DOHH2 (cell line): ENCODE measurements around the gene SYT7.

Source experiments
- H3F3A ChIP-seq: fragments of 200-600 bp; sonication (generic), shearing (Covaris generic); 2 replicates; pipeline ENCODE4 v1.6.0; 2016; ENCODE audit warnings: antibody characterized with exemption, mild to moderate bottlenecking; ENCODE audit not compliant: control insufficient read depth, insufficient read depth
- H3K27ac ChIP-seq: fragments of 200-600 bp; sonication (generic); 2 replicates; pipeline ENCODE4 v1.5.1; 2014; ENCODE audit warnings: low read depth, mild to moderate bottlenecking, low read length, moderate library complexity
- H3K27me3 ChIP-seq: fragments of 200-600 bp; sonication (generic); 2 replicates; pipeline ENCODE4 v1.6.1; 2014; ENCODE audit warnings: mild to moderate bottlenecking, low read length, mixed read lengths; ENCODE audit not compliant: control insufficient read depth
- H3K36me3 ChIP-seq: fragments of 200-600 bp; sonication (generic); 2 replicates; pipeline ENCODE4 v1.6.1; 2014; ENCODE audit warnings: mild to moderate bottlenecking, low read length, moderate library complexity, mixed read lengths; ENCODE audit not compliant: control insufficient read depth
- H3K4me1 ChIP-seq: fragments of 200-600 bp; sonication (generic); 2 replicates; pipeline ENCODE4 v1.6.1; 2014; ENCODE audit warnings: mild to moderate bottlenecking, low read length, mixed read lengths; ENCODE audit not compliant: control insufficient read depth
- H3K4me2 ChIP-seq: fragments of 200-600 bp; sonication (generic); 2 replicates; pipeline ENCODE4 v1.6.0; 2014; ENCODE audit warnings: mild to moderate bottlenecking, low read length, moderate library complexity
- H3K4me3 ChIP-seq: fragments of 200-600 bp; sonication (generic); 2 replicates; pipeline ENCODE4 v1.5.1; 2014; ENCODE audit warnings: mild to moderate bottlenecking, low read length, mixed read lengths
- H3K79me2 ChIP-seq: fragments of 200-600 bp; sonication (generic); 2 replicates; pipeline ENCODE4 v1.6.1; 2014; ENCODE audit warnings: mild to moderate bottlenecking, low read length, mixed read lengths; ENCODE audit not compliant: control insufficient read depth
- H3K9me2 ChIP-seq: fragments of 200-600 bp; sonication (generic); replicated peaks from 2 replicates; pipeline ENCODE4 v1.6.1; 2014; ENCODE audit warnings: mild to moderate bottlenecking, low read length, mixed read lengths; ENCODE audit not compliant: control insufficient read depth
- H3K9me3 ChIP-seq: fragments of 200-600 bp; sonication (generic); 2 replicates; pipeline ENCODE4 v1.6.1; 2014; ENCODE audit warnings: antibody characterized with exemption, low read length, mixed read lengths; ENCODE audit not compliant: control insufficient read depth, insufficient read depth
- H4K20me1 ChIP-seq: fragments of 200-600 bp; sonication (generic); 2 replicates; pipeline ENCODE4 v1.6.0; 2014; ENCODE audit warnings: low read depth, mild to moderate bottlenecking, antibody characterized with exemption, low read length, moderate library complexity; ENCODE audit not compliant: control insufficient read depth, insufficient read depth
- EZH2phosphoT487 ChIP-seq: fragments of 200-600 bp; sonication (generic); IDR thresholded peaks from 2 replicates; pipeline ENCODE4 v1.6.1; 2017; ENCODE audit warnings: borderline replicate concordance, mild to moderate bottlenecking, antibody characterized with exemption, low read length, moderate library complexity, mixed read lengths
- TF ChIP-seq, protein P1 (sequence below): fragments of 200-600 bp; sonication (generic); IDR thresholded peaks from one replicate; pipeline ENCODE4 v1.5.1; 2014; ENCODE audit warnings: antibody characterized with exemption, mild to moderate bottlenecking, low read depth, low read length; ENCODE audit not compliant: poor library complexity, severe bottlenecking

The SYT7 gene

GRCh38 chr11:61511383-61511782, 69.5 kb downstream of the SYT7 start:
- Histone ChIP-seq H3K27me3 (peaks cover 20% of the 10 kb centered on the region), H3K4me3 (no peak overlapping the region), H3K27ac (no peak overlapping the region), H3K4me2 (no peak overlapping the region), H3K9me2 (no peaks in the 10 kb centered on the region), H3K79me2 (no peaks in the 10 kb centered on the region), H3K4me1 (peaks cover 2% of the 10 kb centered on the region; the same call in 1 of the 2 replicates), H3F3A (no peaks in the 10 kb centered on the region), H3K36me3 (no peaks in the 10 kb centered on the region), H3K9me3 (no peaks in the 10 kb centered on the region), H4K20me1 (no peaks in the 10 kb centered on the region)
- TF ChIP-seq, protein P1, sequence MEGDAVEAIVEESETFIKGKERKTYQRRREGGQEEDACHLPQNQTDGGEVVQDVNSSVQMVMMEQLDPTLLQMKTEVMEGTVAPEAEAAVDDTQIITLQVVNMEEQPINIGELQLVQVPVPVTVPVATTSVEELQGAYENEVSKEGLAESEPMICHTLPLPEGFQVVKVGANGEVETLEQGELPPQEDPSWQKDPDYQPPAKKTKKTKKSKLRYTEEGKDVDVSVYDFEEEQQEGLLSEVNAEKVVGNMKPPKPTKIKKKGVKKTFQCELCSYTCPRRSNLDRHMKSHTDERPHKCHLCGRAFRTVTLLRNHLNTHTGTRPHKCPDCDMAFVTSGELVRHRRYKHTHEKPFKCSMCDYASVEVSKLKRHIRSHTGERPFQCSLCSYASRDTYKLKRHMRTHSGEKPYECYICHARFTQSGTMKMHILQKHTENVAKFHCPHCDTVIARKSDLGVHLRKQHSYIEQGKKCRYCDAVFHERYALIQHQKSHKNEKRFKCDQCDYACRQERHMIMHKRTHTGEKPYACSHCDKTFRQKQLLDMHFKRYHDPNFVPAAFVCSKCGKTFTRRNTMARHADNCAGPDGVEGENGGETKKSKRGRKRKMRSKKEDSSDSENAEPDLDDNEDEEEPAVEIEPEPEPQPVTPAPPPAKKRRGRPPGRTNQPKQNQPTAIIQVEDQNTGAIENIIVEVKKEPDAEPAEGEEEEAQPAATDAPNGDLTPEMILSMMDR, result no peak
- no peak for TF ChIP-seq EZH2phosphoT487

- Histone ChIP-seq H3K27me3 (peaks cover 24% of the 10 kb centered on the region), H4K20me1 (no peaks in the 10 kb centered on the region), H3K36me3 (no peaks in the 10 kb centered on the region), H3K9me3 (no peaks in the 10 kb centered on the region), H3K79me2 (no peaks in the 10 kb centered on the region), H3F3A (no peaks in the 10 kb centered on the region), H3K4me2 (no peak overlapping the region), H3K9me2 (no peaks in the 10 kb centered on the region), H3K4me1 (peaks cover 2% of the 10 kb centered on the region; the same call in 1 of the 2 replicates), H3K4me3 (no peak overlapping the region), H3K27ac (no peak overlapping the region)
- no peak for TF ChIP-seq EZH2phosphoT487
- TF ChIP-seq, protein P1, result no peak
Observed at GRCh38 chr11:61510974-61511373, 69.9 kb downstream of the SYT7 start.

- H3K27me3 ChIP-seq, result peaks cover 26% of the 10 kb centered on the region
- TF ChIP-seq, protein P1, result no peak
- TF ChIP-seq EZH2phosphoT487, result no peak
- H3K27ac ChIP-seq, result no peak overlapping the region
- no peaks in the 10 kb centered on the region for H3K79me2 ChIP-seq
- H3K9me2 ChIP-seq, result no peaks in the 10 kb centered on the region
- H4K20me1 ChIP-seq, result no peaks in the 10 kb centered on the region
- H3K4me2 ChIP-seq, result no peak overlapping the region
- H3K4me1 ChIP-seq, result peaks cover 2% of the 10 kb centered on the region; the same call in 1 of the 2 replicates
- H3F3A ChIP-seq, result no peaks in the 10 kb centered on the region
- no peaks in the 10 kb centered on the region for H3K36me3 ChIP-seq
- no peak overlapping the region for H3K4me3 ChIP-seq
- H3K9me3 ChIP-seq, result no peaks in the 10 kb centered on the region
Observed at GRCh38 chr11:61510166-61510919, 70.5 kb downstream of the SYT7 start.
